ENCODE measurements around the gene AKT1. TPM values are rescaled to one million over a fixed set of nuclear protein-coding genes. Genes with fewer than 3 reads are reported as not detected.

AKT1 gene
- total RNA-seq, 1 donor from 2014 or later = 92.8 TPM

DNA sequence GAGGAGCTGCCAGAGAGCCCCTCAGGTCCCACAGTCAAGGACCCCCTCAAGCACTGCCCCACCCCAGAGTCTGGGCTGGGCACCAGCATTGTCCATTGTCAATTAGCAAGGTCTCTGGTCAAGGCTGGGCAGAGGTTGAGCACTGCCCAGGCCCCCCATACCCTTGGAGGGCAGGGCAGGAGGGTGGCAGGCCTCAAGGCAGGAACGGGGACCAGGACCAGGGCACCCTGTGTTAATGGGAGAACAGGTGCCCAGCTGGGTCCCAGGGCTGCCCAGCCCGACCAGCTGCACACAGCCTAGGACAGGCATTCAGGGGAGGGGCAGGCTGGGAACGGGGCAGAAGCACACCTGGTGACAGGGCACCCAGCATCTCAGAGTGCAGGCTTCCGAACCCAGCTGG, 24.2 kb downstream of the AKT1 start:
- no peak for TF ChIP-seq POLR2A (IDR thresholded peaks at IDR 0.05)
- H3K27me3 ChIP-seq = no peaks in the 10 kb centered on the region
- no peak overlapping the region for H3K27ac ChIP-seq
- no peak overlapping the region for H3K4me3 ChIP-seq
- peaks cover 23% of the 10 kb centered on the region for H3K4me1 ChIP-seq
- intact Hi-C loops (cut with DNase I) = no loop called here
- peaks cover 0 to 18% of the 10 kb centered on the region in 2 donors for H3K36me3 ChIP-seq
- DNase-seq (ENCODE audit: extremely low spot score in 2 of 2) = no peak
- no peaks in the 10 kb centered on the region for H3K9me3 ChIP-seq

DNA sequence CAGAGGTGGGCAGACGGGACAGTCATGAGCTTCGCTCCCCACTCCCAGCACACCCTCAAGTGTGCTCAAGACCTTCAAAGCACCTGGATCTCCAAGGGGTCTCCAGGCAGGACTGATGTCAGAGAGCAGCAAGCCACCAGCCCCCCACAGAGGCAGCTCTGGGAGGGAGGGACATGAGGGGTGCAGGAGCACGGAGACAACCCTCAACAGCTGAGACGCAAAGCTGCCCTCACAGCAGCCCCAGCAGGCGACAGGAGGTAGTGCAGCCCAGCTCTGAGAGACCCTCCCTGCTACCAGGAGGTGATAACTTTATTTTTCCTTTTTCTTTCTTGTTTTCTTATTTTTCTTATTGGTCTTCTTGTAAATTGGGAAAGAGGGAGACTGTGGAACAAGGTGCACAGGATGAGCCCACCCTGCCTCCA, 24.7 kb downstream of the AKT1 start:
- H3K4me1 ChIP-seq = peaks cover 23% of the 10 kb centered on the region
- H3K9me3 ChIP-seq = no peaks in the 10 kb centered on the region
- no peak overlapping the region for H3K4me3 ChIP-seq
- peaks cover 0 to 18% of the 10 kb centered on the region in 2 donors for H3K36me3 ChIP-seq
- H3K27ac ChIP-seq = no peak overlapping the region
- TF ChIP-seq, protein P1, sequence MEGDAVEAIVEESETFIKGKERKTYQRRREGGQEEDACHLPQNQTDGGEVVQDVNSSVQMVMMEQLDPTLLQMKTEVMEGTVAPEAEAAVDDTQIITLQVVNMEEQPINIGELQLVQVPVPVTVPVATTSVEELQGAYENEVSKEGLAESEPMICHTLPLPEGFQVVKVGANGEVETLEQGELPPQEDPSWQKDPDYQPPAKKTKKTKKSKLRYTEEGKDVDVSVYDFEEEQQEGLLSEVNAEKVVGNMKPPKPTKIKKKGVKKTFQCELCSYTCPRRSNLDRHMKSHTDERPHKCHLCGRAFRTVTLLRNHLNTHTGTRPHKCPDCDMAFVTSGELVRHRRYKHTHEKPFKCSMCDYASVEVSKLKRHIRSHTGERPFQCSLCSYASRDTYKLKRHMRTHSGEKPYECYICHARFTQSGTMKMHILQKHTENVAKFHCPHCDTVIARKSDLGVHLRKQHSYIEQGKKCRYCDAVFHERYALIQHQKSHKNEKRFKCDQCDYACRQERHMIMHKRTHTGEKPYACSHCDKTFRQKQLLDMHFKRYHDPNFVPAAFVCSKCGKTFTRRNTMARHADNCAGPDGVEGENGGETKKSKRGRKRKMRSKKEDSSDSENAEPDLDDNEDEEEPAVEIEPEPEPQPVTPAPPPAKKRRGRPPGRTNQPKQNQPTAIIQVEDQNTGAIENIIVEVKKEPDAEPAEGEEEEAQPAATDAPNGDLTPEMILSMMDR (IDR thresholded peaks at IDR 0.05) = no peak
- TF ChIP-seq POLR2A (IDR thresholded peaks at IDR 0.05) (no peak), POLR2AphosphoS5 (IDR thresholded peaks at IDR 0.05; ENCODE audit: insufficient read depth in 1 of 2, low read depth in 1 of 2) (no peak)
- H3K27me3 ChIP-seq = no peaks in the 10 kb centered on the region
- intact Hi-C loops (cut with DNase I) = no loop called here
- DNase-seq (ENCODE audit: extremely low spot score in 2 of 2) = no peak

DNA sequence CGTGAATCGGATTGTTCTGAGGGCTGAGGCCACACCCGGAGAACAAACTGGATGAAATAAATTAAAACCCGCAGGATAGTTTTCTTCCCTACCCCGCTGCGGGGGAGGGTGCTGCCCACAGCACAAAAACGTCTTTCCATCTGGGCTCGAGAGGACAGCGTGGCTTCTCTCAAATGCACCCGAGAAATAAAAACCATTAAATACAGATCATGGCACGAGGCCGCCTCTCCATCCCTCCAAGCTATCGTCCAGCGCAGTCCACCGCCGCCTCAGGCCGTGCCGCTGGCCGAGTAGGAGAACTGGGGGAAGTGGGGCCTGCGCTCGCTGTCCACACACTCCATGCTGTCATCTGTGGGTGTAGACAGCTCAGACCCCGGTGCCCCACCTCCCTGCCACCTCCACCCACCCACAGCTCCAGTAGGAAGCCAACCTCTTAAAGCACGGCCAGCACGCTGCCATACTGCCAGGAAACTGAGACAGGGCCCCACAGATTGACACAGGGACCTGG, 25.4 kb downstream of the AKT1 start:
- DNase-seq (ENCODE audit: extremely low spot score in 2 of 2) = no peak
- TF ChIP-seq POLR2AphosphoS5 (IDR thresholded peaks at IDR 0.05; ENCODE audit: insufficient read depth in 1 of 2, low read depth in 1 of 2) (no peak), POLR2A (IDR thresholded peaks at IDR 0.05) (no peak)
- TF ChIP-seq, protein P1 (IDR thresholded peaks at IDR 0.05) = no peak
- H3K4me3 ChIP-seq = no peak overlapping the region
- no peak overlapping the region for H3K27ac ChIP-seq
- peaks cover 0 to 18% of the 10 kb centered on the region in 2 donors for H3K36me3 ChIP-seq
- H3K4me1 ChIP-seq = peaks cover 20% of the 10 kb centered on the region
- intact Hi-C loops (cut with DNase I) = no loop called here
- H3K27me3 ChIP-seq = no peaks in the 10 kb centered on the region
- no peaks in the 10 kb centered on the region for H3K9me3 ChIP-seq

DNA sequence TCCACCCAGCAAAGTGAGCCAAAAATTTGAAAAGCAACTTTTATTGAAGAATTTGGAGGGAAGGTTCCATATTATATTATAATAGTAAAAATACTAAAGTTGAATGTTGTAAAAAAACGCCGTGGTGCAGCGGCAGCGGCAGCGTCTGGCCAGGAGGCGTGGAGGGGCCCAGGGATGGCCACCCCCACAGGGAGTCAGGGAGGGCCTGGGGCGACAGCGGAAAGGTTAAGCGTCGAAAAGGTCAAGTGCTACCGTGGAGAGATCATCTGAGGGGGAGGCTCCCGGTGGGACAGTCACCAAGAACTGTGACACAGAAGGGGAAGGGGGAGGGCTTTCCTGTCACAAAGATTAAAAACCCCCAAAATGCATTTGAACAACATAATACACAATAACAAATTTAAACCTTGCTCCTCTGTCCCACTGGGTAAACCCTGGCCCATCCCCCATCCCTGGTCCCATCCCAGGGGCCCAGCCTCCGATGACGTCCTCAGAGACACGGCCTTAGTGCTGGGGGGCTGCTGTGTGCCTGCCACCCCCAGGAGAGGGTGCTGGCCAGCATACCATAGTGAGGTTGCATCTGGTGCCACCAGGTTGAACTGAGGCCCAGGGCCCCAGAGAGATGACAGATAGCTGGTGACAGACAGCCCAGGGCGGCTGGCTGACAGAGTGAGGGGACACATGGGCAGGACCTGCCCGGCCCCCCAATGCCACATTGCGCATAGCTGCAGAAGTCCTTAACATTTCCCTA, 26.1 kb downstream of the AKT1 start:
- TF ChIP-seq, protein P1 (IDR thresholded peaks at IDR 0.05) = no peak
- TF ChIP-seq POLR2AphosphoS5 (IDR thresholded peaks at IDR 0.05; ENCODE audit: insufficient read depth in 1 of 2, low read depth in 1 of 2) = peak in 1 of 2 donors; percentile 5
- Histone ChIP-seq H3K4me3 (no peak overlapping the region), H3K27me3 (no peaks in the 10 kb centered on the region), H3K9me3 (no peaks in the 10 kb centered on the region), H3K27ac (peak overlapping the region; percentile 14), H3K4me1 (peaks cover 13% of the 10 kb centered on the region), H3K36me3 (peaks cover 0 to 18% of the 10 kb centered on the region in 2 donors)
- intact Hi-C loops (cut with DNase I) = no loop called here
- DNase-seq (ENCODE audit: extremely low spot score in 2 of 2) = no peak

- Histone ChIP-seq H3K27me3 (no peaks in the 10 kb centered on the region), H3K27ac (peak overlapping the region; percentile 14), H3K36me3 (peaks cover 0 to 18% of the 10 kb centered on the region in 2 donors), H3K4me1 (peaks cover 11% of the 10 kb centered on the region), H3K9me3 (no peaks in the 10 kb centered on the region), H3K4me3 (no peak overlapping the region)
- TF ChIP-seq, protein P1 (IDR thresholded peaks at IDR 0.05) = peak; percentile 57 to 95 (median 83)
- TF ChIP-seq POLR2A (IDR thresholded peaks at IDR 0.05) (no peak), POLR2AphosphoS5 (IDR thresholded peaks at IDR 0.05; ENCODE audit: insufficient read depth in 1 of 2, low read depth in 1 of 2) (peak in 1 of 2 donors; percentile 27)
- DNase-seq (ENCODE audit: extremely low spot score in 2 of 2) = no peak
- intact Hi-C loops (cut with DNase I) = loop anchor here (1.0 kb wide), 1 partner anchor 57 kb away; no protein-coding TSS in a partner anchor
Observed at GRCh38 chr14:104768437-104769323, 26.9 kb downstream of the AKT1 start.
